HUDEP-2 (cell line): ENCODE data around the gene DUSP6.

Experiments
- DNase-seq, 76 experiments: peaks; one replicate each; lab custom pipeline; 2025; ENCODE audit not compliant: unreplicated experiment in 76 of 76; lab: John Stamatoyannopoulos, UW

DUSP6 gene

GRCh38 chr12:89334548-89335169 is 17.6 kb downstream of the DUSP6 start:
- DNase-seq = no peak

- peak in 1 of 76 experiments; percentile 10 for DNase-seq
These were observed 18.6 kb downstream of the DUSP6 start for GRCh38 chr12:89333564-89334252.

GRCh38 chr12:89328151-89329030 is 23.9 kb downstream of the DUSP6 start:
- DNase-seq = no peak

DNA sequence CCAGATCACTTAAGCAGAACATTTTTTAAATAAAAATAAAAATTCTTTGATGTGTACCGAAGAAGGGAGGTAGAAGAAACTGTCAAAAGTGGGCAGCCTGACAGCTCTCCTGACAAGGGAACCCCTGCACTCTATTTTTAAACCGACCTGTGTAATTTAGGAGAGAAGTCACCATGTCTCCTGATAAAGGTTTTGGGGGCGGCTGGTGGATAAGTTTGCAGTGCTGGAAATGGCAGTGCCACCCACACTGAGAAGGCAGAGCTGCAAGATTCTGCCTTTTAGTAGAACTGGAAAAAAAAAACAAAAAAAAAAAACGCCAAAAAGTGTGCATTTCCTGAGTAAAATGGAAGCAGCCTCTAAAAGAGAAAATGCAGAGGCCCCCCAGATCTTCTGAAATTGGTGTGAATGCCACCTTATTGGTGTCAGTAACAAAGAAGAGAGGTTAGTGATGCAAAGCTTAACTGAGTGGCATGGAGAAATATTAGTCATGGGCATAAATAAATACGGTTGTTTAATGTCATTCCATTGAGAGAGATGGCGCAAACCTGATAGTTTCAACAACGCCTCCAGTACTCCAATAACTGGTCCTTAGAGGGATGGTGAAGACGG is 24.7 kb downstream of the DUSP6 start:
- DNase-seq = no peak

DNA sequence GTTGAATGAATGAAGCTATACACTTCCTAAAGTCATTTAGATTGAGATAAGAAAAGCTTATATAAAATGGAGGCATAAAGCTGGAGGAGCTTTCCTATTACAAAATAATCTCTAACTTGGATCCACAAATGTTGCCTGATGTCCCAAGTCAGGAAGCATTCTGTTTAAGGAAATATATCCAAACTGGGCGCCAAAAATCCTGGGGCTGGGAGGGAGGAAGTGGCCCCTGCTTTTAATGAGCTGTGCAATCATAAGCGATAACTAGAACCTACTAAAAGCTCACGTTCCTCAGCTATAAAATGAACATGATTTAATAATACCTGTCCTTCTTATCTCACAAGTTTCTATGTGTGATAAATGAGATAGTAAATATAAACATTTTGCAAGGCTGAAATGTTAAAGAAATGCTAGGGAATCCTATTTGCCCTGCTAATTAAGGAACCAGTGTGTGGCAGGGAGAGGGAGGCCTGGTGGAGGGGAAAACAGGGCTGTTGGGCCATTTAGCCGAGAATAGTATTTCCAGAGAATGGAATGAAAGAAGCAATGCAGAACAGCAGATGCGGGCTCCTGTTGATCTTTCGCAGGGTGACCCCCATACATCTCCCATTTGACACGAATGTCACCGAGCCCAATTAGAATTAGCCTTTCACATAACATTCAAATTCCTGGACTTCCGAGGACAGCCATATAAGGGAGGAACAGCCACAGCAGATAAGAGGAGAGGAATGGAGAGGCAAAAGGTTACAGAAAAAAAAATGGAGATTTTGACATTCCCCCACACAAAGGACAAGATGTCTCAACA is 25.9 kb downstream of the DUSP6 start:
- DNase-seq = no peak

GRCh38 chr12:89325495-89325894 is 26.8 kb downstream of the DUSP6 start:
- no peak for DNase-seq

- DNase-seq = no peak
These were observed 27.9 kb downstream of the DUSP6 start for GRCh38 chr12:89324437-89324836.

DNA sequence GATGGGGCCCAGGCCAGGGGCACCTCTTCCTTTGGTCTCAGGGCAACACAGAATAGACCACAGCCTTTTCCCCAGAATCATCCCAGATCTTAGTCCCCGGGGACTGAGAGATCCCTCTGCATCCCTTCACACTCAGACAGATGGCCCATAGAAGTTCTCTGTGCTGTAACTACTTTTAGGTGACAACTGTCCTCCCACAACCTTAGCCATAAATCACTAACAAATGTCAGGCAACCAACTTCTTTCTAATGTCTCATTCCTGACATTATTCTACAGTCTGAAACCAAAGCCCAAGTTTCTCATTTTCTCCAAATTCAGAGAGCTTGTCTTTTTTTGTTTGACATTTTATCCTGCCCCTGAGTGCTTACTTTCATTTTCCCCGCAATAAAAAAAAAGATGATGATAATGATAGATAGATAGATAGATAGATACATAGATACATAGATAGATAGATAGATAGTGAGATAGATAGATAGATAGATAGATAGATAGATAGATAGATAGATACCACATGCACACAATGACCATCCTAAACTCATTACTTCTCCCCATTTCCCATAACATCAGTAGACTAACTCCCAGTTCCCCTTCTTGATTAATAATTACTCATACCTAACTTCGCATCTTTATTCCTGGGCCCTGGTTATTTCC is 28.6 kb downstream of the DUSP6 start:
- no peak for DNase-seq

DNA sequence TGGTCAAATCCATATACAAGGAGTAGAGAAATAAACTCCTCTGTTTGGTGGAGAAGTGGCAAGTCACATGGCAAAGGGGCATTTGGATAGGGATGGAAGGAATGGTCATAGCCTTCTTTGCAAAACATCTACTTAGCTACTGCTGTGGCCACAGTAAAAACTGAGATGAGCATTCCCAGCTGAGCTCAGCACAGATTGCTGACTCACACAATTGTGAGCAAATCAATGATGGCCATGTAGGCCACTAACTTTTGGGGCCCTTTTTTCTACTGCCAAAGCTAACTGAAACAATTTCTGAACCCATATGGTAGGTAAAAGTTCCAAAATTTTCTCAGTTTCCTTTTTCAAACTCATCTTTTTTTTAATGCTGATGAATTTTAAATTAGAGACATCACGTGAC is 31.6 kb downstream of the DUSP6 start:
- no peak for DNase-seq

GRCh38 chr12:89319606-89320005 is 32.7 kb downstream of the DUSP6 start:
- DNase-seq = no peak

DNA sequence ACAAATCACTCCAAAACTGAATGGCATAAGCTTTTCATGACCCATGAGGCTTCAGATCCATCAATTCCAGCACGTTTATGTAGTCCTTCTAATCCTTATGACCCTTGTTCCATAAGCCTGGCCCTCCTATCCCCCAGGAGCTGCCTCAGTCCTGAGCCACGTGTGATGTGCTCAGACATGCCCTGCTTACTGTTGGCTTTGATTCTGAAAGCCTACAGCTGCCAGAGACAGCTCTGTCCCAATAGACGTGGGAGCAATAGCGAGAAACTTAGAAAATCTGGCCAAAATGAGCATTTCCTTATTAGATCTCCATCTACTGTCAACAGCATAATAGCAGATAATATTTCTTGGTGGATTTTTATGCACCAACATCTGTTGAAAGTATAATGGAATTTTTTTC is 33.2 kb downstream of the DUSP6 start:
- no peak for DNase-seq

- no peak for DNase-seq
These were observed 35.6 kb downstream of the DUSP6 start for GRCh38 chr12:89316705-89317139.

- DNase-seq = no peak
These were observed 38.1 kb downstream of the DUSP6 start for GRCh38 chr12:89314060-89314761.

GRCh38 chr12:89311703-89312293 is 40.5 kb downstream of the DUSP6 start:
- DNase-seq = no peak

- no peak for DNase-seq
These were observed 42.5 kb downstream of the DUSP6 start for GRCh38 chr12:89309815-89310214.

DNA sequence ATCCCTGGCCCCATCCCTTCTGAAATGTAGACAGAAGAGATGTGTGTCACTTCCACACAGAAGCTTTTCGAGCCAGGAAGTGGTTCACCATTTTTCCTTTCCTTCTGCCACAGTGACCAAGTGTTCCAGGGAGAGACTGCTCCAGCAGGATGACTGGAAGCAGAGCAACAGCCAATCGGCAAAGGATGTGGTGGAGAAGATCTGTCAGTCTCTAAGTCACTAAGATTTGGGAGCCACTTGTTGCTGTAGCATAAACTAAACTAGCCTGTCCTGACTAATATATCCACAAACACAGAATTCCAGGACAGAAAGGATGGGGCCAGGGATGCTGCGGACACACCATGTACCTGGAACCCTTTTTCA is 42.9 kb downstream of the DUSP6 start:
- no peak for DNase-seq

DNA sequence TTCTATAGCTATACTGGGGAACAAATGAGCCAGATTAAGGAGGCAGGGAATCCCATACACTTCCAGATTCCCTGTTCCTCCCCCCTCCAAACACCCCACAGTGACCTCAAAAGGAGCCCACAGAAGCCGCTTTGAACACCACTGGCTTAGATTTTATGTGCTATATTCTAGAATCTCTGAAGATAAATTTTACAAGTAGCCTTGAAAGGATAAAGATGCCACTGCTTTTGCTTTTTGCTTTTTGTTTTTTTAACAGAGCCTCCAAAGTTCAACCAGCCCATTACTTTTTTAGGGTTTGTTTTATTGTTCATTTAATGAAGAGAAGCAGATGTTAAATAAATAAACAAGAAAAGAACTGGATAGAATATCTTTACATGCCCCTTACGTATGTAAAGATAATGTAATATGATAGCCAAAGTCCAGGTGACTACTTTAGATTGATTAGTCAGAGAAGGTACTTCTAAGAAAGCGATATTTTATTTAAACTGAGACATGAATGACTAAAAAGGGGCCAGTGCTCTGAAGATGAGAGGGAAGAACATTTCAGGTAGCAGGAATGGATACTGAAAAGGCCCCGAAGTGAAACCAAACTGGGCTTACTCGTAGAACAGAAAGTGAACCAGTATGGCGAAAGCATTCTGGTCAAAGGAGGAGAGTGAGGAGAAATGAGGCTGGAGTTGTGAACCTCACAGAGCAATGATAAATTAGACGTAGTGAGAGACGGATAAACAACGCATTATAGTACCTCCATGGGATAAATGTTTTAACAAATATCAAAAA is 44.6 kb downstream of the DUSP6 start:
- DNase-seq = no peak

DNA sequence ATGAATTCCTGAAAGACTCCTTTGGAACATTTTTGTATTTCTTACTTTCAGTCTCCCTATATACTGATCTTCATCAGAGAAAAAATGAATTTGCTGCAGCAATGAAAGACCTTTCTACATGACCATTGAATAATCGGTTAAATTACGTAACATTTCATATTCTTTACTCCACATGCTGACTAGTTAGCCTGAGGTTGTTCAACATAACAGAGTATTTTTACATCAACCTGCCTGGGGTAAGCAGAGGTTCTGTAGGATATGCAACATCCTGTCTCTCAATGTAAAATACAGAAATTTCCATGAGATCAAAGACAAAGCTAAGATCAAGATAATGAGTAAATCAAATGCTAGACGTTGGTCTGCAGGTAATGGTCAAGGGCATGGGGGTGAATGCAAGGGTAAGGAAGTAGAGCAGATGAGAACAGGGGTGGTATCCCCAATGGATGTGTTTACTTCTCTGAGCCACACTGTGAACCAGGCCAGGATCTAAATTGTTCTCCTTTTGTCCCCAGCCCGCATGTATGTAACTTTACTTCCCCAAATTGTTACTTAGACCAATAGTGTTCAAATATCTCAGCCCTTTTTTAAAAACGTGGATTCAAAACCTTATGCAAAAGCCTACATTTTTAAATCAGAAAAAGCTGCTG is 45.4 kb downstream of the DUSP6 start:
- DNase-seq = no peak
